HepG2 (cell line): ENCODE measurements around the gene TREH.

Source experiments
- CEBPB ChIP-seq: IDR thresholded peaks from 2 replicates; pipeline ENCODE4 v1.6.1; 2011; ENCODE audit warnings: low read depth, low read length, improper control_type of control experiment, borderline replicate concordance
- KAT7 ChIP-seq: IDR thresholded peaks from 2 replicates; pipeline ENCODE4 v1.6.1; 2018; ENCODE audit warnings: borderline replicate concordance, missing compliant biosample characterization
- NCOR1 ChIP-seq: fragments of 200-600 bp; sonication (generic); IDR thresholded peaks from 2 replicates; pipeline ENCODE4 v1.7.0; 2017; ENCODE audit warnings: antibody characterized with exemption, low read length, borderline replicate concordance
- POLR2AphosphoS5 ChIP-seq: IDR thresholded peaks from 2 replicates; pipeline ENCODE4 v1.6.1; 2012; ENCODE audit warnings: low read depth, low read length
- SMAD1 ChIP-seq: sonication (generic); formaldehyde crosslinking; IDR thresholded peaks from 2 replicates; pipeline ENCODE4 v1.4.0; 2020; ENCODE audit warnings: missing genetic modification reagents, low read depth, mild to moderate bottlenecking, borderline replicate concordance
- ZNF441 ChIP-seq: sonication (generic); formaldehyde crosslinking; IDR thresholded peaks from 2 replicates; pipeline ENCODE4 v1.7.0; 2021; ENCODE audit warnings: missing genetic modification reagents, borderline replicate concordance
- ZNF766 ChIP-seq: sonication (generic); formaldehyde crosslinking; IDR thresholded peaks from 2 replicates; pipeline ENCODE4 v1.5.0; 2020; ENCODE audit warnings: missing genetic modification reagents, borderline replicate concordance
- ZNF891 ChIP-seq: sonication (generic); formaldehyde crosslinking; IDR thresholded peaks from 2 replicates; pipeline ENCODE4 v1.5.0; 2020; ENCODE audit warnings: mild to moderate bottlenecking, missing genetic modification reagents
- TF ChIP-seq, protein P1 (sequence below): sonication (generic); formaldehyde crosslinking; IDR thresholded peaks from 2 replicates; pipeline ENCODE4 v1.8.1; 2022; ENCODE audit warnings: mild to moderate bottlenecking, missing genetic modification reagents
- TF ChIP-seq, protein P2 (sequence below): sonication (generic); formaldehyde crosslinking; IDR thresholded peaks from 2 replicates; pipeline ENCODE4 v1.8.0; 2022; ENCODE audit warnings: mild to moderate bottlenecking, missing genetic modification reagents, moderate library complexity
- TF ChIP-seq, protein P3 (sequence below): sonication (generic); formaldehyde crosslinking; IDR thresholded peaks from 2 replicates; pipeline ENCODE4 v1.5.0; 2020; ENCODE audit warnings: mild to moderate bottlenecking, missing genetic modification reagents, moderate library complexity

DNA sequence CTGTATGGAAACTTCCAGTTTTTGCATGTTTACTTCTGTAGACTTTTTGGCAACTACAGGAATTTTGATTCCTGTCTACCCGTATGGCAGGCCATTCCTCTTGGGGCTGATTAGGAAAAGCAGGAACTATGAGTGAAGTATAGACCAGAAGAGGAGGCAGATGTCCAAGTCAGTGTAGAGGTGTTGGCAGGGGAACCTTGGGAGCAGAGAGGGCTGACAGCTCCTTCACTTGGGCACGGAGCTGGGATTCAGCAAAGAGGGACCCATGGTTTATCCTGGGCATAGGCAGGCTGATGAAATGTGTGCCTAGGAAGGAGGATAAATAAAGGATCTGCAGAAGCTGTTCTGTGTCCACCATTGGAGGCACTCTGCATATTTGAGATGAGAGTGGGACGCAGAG lies 33.1 kb downstream of the TREH start:
- TF ChIP-seq ZNF891 (CRISPR knock-in tag) (no peak), ZNF441 (no peak), ZNF766 (CRISPR knock-in tag) (no peak), CEBPB (no peak), POLR2AphosphoS5 (no peak), SMAD1 (CRISPR knock-in tag) (no peak), KAT7 (CRISPR knock-in tag) (no peak), NCOR1 (no peak)
- TF ChIP-seq, protein P1, sequence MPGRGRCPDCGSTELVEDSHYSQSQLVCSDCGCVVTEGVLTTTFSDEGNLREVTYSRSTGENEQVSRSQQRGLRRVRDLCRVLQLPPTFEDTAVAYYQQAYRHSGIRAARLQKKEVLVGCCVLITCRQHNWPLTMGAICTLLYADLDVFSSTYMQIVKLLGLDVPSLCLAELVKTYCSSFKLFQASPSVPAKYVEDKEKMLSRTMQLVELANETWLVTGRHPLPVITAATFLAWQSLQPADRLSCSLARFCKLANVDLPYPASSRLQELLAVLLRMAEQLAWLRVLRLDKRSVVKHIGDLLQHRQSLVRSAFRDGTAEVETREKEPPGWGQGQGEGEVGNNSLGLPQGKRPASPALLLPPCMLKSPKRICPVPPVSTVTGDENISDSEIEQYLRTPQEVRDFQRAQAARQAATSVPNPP (CRISPR knock-in tag): no peak
- TF ChIP-seq, protein P2, sequence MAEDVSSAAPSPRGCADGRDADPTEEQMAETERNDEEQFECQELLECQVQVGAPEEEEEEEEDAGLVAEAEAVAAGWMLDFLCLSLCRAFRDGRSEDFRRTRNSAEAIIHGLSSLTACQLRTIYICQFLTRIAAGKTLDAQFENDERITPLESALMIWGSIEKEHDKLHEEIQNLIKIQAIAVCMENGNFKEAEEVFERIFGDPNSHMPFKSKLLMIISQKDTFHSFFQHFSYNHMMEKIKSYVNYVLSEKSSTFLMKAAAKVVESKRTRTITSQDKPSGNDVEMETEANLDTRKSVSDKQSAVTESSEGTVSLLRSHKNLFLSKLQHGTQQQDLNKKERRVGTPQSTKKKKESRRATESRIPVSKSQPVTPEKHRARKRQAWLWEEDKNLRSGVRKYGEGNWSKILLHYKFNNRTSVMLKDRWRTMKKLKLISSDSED (CRISPR knock-in tag): no peak
- TF ChIP-seq, protein P3, sequence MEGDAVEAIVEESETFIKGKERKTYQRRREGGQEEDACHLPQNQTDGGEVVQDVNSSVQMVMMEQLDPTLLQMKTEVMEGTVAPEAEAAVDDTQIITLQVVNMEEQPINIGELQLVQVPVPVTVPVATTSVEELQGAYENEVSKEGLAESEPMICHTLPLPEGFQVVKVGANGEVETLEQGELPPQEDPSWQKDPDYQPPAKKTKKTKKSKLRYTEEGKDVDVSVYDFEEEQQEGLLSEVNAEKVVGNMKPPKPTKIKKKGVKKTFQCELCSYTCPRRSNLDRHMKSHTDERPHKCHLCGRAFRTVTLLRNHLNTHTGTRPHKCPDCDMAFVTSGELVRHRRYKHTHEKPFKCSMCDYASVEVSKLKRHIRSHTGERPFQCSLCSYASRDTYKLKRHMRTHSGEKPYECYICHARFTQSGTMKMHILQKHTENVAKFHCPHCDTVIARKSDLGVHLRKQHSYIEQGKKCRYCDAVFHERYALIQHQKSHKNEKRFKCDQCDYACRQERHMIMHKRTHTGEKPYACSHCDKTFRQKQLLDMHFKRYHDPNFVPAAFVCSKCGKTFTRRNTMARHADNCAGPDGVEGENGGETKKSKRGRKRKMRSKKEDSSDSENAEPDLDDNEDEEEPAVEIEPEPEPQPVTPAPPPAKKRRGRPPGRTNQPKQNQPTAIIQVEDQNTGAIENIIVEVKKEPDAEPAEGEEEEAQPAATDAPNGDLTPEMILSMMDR (CRISPR knock-in tag): no peak
